Mammary epithelial cell (primary cell): ENCODE results near the gene TMEM191B.
"Not testable (repeated sequence)": the region's sequence is repeated elsewhere in the genome, so short reads cannot be mapped to it uniquely, and the experiment has no call there.

Experiments used
- EZH2 ChIP-seq: IDR thresholded peaks from 2 replicates; pipeline ENCODE4 v1.6.1; 2012; ENCODE audit warnings: low read length, inconsistent platforms, borderline replicate concordance
- TF ChIP-seq, protein P1 (sequence below), 2 donors: IDR thresholded peaks in 1 of 2; conservative IDR thresholded peaks in 1 of 2; 2 replicates each; pipeline ENCODE4 v1.5.1; 2011 to 2012; ENCODE audit warnings: inconsistent platforms in 2 of 2, low read length in 2 of 2, mild to moderate bottlenecking in 2 of 2, control low read depth in 1 of 2, low read depth in 1 of 2; ENCODE audit not compliant: insufficient read depth in 1 of 2; ENCODE audit errors: extremely low read depth in 1 of 2

- not testable (repeated sequence) for TF ChIP-seq EZH2
- TF ChIP-seq, protein P1, sequence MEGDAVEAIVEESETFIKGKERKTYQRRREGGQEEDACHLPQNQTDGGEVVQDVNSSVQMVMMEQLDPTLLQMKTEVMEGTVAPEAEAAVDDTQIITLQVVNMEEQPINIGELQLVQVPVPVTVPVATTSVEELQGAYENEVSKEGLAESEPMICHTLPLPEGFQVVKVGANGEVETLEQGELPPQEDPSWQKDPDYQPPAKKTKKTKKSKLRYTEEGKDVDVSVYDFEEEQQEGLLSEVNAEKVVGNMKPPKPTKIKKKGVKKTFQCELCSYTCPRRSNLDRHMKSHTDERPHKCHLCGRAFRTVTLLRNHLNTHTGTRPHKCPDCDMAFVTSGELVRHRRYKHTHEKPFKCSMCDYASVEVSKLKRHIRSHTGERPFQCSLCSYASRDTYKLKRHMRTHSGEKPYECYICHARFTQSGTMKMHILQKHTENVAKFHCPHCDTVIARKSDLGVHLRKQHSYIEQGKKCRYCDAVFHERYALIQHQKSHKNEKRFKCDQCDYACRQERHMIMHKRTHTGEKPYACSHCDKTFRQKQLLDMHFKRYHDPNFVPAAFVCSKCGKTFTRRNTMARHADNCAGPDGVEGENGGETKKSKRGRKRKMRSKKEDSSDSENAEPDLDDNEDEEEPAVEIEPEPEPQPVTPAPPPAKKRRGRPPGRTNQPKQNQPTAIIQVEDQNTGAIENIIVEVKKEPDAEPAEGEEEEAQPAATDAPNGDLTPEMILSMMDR (conservative IDR thresholded peaks at IDR 0.05 in 1 of 2, IDR thresholded peaks at IDR 0.05 in 1 of 2; ENCODE audit: extremely low read depth in 1 of 2, insufficient read depth in 1 of 2, low read depth in 1 of 2, low read length in 2 of 2), result not testable (repeated sequence)
These were observed 4.3 kb upstream of the TMEM191B start for GRCh38 chr22:18523328-18523727.
